ENCODE results near the gene STAT3.

- no peak for TF ChIP-seq CTCF (IDR thresholded peaks at IDR 0.05; ENCODE audit: insufficient read depth, low read length)
- no peak for TF ChIP-seq POLR2AphosphoS5 (IDR thresholded peaks at IDR 0.05; ENCODE audit: low read depth)
- TF ChIP-seq REST (IDR thresholded peaks at IDR 0.05; ENCODE audit: insufficient replicate concordance, low read depth): no peak
- no peak for TF ChIP-seq GABPA (IDR thresholded peaks at IDR 0.05; ENCODE audit: low read depth)
Measured at GRCh38 chr17:42422412-42422957, 34.2 kb upstream of the STAT3 start.
